Peyer's patch (tissue), 4 donors: ENCODE data around the gene ZNF148. TPM values are rescaled to one million over a fixed set of nuclear protein-coding genes. Genes with fewer than 3 reads are reported as not detected.
A peak's percentile ranks its signal among the peaks of the same experiment; 100 is the strongest.

ENCODE experiments used
- DNase-seq, 3 donors: peaks; one replicate each; pipeline ENCODE4 v3.0.0-alpha.2; 2017 to 2019
- H3K27ac ChIP-seq, 4 donors: fragments of 200-600 bp; sonication (generic); one replicate each; pipeline ENCODE4 v1.5.1; 2016 to 2019
- H3K27me3 ChIP-seq, 2 donors: fragments of 200-600 bp; sonication (generic); one replicate each; pipeline ENCODE4 v1.5.1; 2019
- H3K36me3 ChIP-seq, 3 donors: fragments of 200-600 bp; sonication (generic); one replicate each; pipeline ENCODE4 v1.5.1; 2016 to 2019
- H3K4me1 ChIP-seq, 4 donors: fragments of 200-600 bp; sonication (generic); one replicate each; pipeline ENCODE4 v1.5.1; 2016 to 2019
- H3K4me3 ChIP-seq, 4 donors: fragments of 200-600 bp; sonication (generic); 1 replicate in 3 of 4; 2 replicates in 1 of 4; pipeline ENCODE4 v1.5.1; 2016 to 2019; ENCODE audit warnings: mild to moderate bottlenecking in 1 of 4
- H3K9me3 ChIP-seq, 4 donors: fragments of 200-600 bp; sonication (generic); one replicate each; pipeline ENCODE4 v1.5.1; 2016 to 2019; ENCODE audit warnings: mild to moderate bottlenecking in 1 of 4
- CTCF ChIP-seq, 6 experiments: fragments of 450-650 bp in 4 of 6; fragments of 200-600 bp in 2 of 6; sonication (generic) in 1 of 6; IDR thresholded peaks; one replicate each; pipeline ENCODE4 v1.5.1; 2017 to 2019; ENCODE audit warnings: antibody characterized with exemption in 6 of 6, mild to moderate bottlenecking in 3 of 6, moderate library complexity in 1 of 6
- POLR2A ChIP-seq, 2 donors: fragments of 450-650 bp; IDR thresholded peaks; one replicate each; pipeline ENCODE4 v1.5.1; 2017; ENCODE audit warnings: antibody characterized with exemption in 2 of 2, mild to moderate bottlenecking in 2 of 2, moderate library complexity in 2 of 2
- total RNA-seq, 4 donors: library from RNA; depleted of rRNA; stranded (reverse); fragments of >200 nt; gene quantifications; one replicate each; pipeline ENCODE4 v1.1.0, GENCODE V29; 2016

Gene ZNF148
- total RNA-seq, 4 donors from 2014 or later, result 17.7 to 48.7 (median 24.7) TPM

GRCh38 chr3:125318167-125318865, 56.8 kb downstream of the ZNF148 start:
- H3K27me3 ChIP-seq, result no peaks in the 10 kb centered on the region
- no peak for DNase-seq
- no peak overlapping the region for H3K27ac ChIP-seq

GRCh38 chr3:125317761-125318160, 57.4 kb downstream of the ZNF148 start:
- H3K4me3 ChIP-seq, result no peak overlapping the region
- no peaks in the 10 kb centered on the region for H3K27me3 ChIP-seq
- TF ChIP-seq POLR2A (IDR thresholded peaks at IDR 0.05), result no peak
- no peak for TF ChIP-seq CTCF (IDR thresholded peaks at IDR 0.05)
- DNase-seq, result no peak
- peaks cover 0 to 8% (median 0%) of the 10 kb centered on the region in 3 donors for H3K36me3 ChIP-seq
- no peaks in the 10 kb centered on the region for H3K9me3 ChIP-seq
- no peak overlapping the region for H3K27ac ChIP-seq
- no peaks in the 10 kb centered on the region for H3K4me1 ChIP-seq

More at GRCh38 chr3:125318167-125318865, 56.8 kb downstream of the ZNF148 start:
- no peak for TF ChIP-seq POLR2A (IDR thresholded peaks at IDR 0.05)
- TF ChIP-seq CTCF (IDR thresholded peaks at IDR 0.05), result no peak
- Histone ChIP-seq H3K4me1 (no peaks in the 10 kb centered on the region), H3K9me3 (no peaks in the 10 kb centered on the region), H3K4me3 (no peak overlapping the region), H3K36me3 (peaks cover 0 to 7% (median 0%) of the 10 kb centered on the region in 3 donors)

- Histone ChIP-seq H3K27me3 (no peaks in the 10 kb centered on the region), H3K9me3 (no peaks in the 10 kb centered on the region), H3K4me1 (no peaks in the 10 kb centered on the region), H3K36me3 (peaks cover 0 to 10% (median 0%) of the 10 kb centered on the region in 3 donors), H3K27ac (no peak overlapping the region), H3K4me3 (no peak overlapping the region)
- no peak for TF ChIP-seq POLR2A (IDR thresholded peaks at IDR 0.05)
- no peak for DNase-seq
Measured at GRCh38 chr3:125316949-125317348, 58.2 kb downstream of the ZNF148 start.

- Histone ChIP-seq H3K9me3 (no peaks in the 10 kb centered on the region), H3K27me3 (no peaks in the 10 kb centered on the region), H3K4me1 (no peaks in the 10 kb centered on the region), H3K36me3 (peaks cover 0 to 10% (median 0%) of the 10 kb centered on the region in 3 donors), H3K4me3 (no peak overlapping the region), H3K27ac (no peak overlapping the region)
- TF ChIP-seq POLR2A (IDR thresholded peaks at IDR 0.05) (no peak), CTCF (IDR thresholded peaks at IDR 0.05) (no peak)
- DNase-seq, result no peak
Measured at GRCh38 chr3:125316246-125316645, 58.9 kb downstream of the ZNF148 start.

- no peak for TF ChIP-seq CTCF (IDR thresholded peaks at IDR 0.05)
- TF ChIP-seq POLR2A (IDR thresholded peaks at IDR 0.05), result no peak
- no peaks in the 10 kb centered on the region for H3K4me1 ChIP-seq
- no peaks in the 10 kb centered on the region for H3K9me3 ChIP-seq
- peaks cover 0 to 10% (median 0%) of the 10 kb centered on the region in 3 donors for H3K36me3 ChIP-seq
- no peak overlapping the region for H3K4me3 ChIP-seq
- no peak overlapping the region for H3K27ac ChIP-seq
- no peak for DNase-seq
- H3K27me3 ChIP-seq, result no peaks in the 10 kb centered on the region
Measured at GRCh38 chr3:125313060-125313635, 62.0 kb downstream of the ZNF148 start.

GRCh38 chr3:125310623-125311081, 64.5 kb downstream of the ZNF148 start:
- TF ChIP-seq CTCF (IDR thresholded peaks at IDR 0.05) (no peak), POLR2A (IDR thresholded peaks at IDR 0.05) (no peak)

More at GRCh38 chr3:125310623-125311081, 64.5 kb downstream of the ZNF148 start:
- peak in 1 of 3 donors; percentile 50 for DNase-seq
- H3K36me3 ChIP-seq, result peaks cover 0 to 10% (median 0%) of the 10 kb centered on the region in 3 donors
- no peaks in the 10 kb centered on the region for H3K4me1 ChIP-seq
- peak overlapping the region in 3 of 4 donors; percentile 4 to 42 (median 32) for H3K4me3 ChIP-seq
- H3K27ac ChIP-seq, result peak overlapping the region in 2 of 4 donors; percentile 55 to 69
- H3K9me3 ChIP-seq, result no peaks in the 10 kb centered on the region
- no peaks in the 10 kb centered on the region for H3K27me3 ChIP-seq
